Measurements from ENCODE around the gene SLC12A7.

The SLC12A7 gene

DNA sequence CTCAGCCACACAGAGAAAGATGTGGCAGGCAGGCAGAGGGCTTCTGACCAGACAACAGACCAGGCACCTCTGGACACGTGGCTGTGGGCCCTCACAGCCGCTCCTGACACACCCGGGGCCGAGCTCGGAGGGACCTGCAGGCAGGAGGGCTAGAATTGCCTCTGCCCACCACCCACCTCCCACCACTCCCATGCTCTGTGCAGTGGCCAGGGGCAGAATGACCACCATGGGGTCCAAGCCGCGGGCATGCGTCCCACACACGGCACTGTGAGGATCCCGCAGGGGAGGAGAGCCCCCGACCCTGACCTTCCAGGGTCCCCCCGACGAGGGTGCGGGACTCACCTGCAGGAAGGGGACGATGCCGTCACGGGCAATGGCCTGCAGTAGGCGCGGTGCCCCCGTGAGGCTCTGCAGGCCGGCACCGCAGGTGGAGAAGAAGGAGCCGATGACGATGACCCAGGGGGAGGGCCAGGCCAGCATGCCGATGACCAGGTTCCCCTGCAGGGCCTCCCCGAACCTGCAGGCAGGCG lies 34.3 kb downstream of the SLC12A7 start:
- DNase-seq (ENCODE audit: low spot score): no peak

DNA sequence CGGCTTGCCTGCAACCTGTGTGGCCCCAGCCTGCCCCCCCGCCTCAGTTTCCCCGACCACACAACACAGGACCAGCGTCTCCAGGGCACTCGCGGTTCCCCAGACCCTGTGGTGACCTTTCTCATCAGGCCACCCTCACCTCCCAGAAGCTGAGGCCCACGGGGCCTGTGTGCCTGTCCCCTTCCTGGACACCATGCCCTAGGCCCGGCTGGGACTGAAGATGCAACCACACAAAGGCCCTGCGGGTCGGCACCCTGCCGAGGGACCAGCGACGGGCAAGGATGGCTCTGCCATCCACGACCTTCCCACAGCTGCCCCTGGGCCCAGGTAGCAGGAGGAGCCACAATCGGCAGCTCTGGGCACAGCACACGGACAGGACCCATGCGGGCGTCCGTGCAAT lies 34.8 kb downstream of the SLC12A7 start:
- DNase-seq (ENCODE audit: low spot score): no peak

DNA sequence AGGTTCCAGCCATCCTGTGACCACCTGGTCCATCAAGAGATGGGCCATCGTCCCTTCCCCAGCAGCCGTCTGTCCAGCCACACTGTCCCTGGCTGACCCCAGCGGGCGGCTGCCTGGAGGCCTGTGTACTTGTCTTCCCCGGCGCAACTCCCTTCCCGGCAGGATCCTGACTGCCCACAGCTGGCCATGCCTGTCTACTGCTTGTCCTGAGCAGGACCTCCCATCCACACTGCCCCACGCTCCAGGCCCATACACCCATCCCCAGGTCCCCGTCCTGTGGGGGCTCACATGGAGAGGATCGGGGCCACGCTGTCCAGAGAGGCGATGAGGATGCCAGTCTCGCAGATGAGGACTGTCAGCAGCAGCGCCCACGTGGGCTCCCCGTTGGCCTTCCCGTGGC lies 35.5 kb downstream of the SLC12A7 start:
- DNase-seq (ENCODE audit: low spot score): no peak

DNA sequence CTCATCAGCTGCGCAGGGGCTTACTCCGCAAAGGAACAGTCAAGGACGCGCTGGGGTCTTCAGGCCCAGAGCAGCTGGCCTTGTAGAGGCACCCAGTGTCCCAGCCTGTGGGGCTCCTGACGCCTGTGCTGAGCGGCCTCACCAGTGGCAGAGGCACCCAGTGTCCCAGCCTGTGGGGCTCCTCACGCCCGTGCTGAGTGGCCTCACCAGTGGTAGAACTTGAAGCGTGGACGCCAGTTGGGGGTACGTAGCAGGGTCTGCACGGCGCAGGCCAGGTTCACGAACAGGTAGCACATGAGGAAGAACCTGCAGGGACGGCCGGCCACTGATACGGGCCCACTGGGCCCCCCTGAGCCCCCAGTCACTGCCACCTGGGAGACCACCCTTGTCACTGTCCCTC lies 35.9 kb downstream of the SLC12A7 start:
- DNase-seq (ENCODE audit: low spot score): no peak

DNA sequence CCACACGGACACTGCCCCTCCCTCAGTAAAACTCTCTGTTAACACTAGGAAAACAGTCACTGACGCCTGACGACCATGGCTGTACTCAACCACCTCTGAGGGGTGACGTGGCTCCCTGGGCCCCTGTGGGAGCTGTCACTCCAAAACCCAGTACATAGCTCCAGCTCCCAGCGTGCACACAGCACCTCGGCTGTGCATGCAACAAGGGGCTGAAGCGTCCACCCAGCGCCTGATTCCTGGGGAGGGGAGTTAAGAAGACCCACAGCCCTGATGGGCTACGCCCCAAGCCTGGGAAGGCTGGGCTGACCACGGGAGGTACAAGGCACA lies 36.3 kb downstream of the SLC12A7 start:
- no peak for DNase-seq (ENCODE audit: low spot score)

DNA sequence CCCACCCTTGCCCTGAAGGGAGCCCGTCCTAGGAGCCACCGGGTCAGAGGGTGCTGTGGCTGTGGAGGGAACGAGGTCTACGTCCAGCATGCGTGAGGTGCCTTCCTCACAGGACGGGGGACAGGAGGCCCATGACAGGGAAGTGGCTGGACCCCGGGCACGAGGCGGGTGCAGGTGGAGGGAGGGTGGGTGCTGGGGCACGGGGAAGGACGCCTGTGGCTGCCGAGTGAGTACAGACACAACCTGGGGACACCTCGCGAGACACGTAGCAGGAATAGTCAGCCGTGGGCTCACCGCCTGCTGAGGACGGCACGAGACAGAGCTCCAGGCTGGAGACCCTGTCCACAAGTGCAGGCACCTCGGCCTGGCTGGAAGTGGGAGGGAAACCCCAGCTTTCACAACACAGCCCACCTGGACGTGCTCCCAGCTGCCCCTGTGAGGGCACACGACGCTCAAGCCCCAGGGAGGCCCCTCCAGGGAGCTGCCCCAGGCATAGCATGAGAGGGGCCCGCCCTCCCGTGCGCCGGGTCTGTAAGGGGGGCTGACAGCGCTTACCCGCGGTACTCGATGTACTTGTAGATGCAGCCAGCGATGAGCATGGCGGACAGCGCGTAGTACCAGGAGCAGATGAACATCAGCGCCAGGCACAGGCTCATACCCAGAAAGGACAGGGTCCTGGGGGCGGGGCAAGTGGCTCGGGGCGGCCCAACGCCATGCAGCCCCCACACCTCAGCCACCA lies 36.9 kb downstream of the SLC12A7 start:
- DNase-seq (ENCODE audit: low spot score): no peak

DNA sequence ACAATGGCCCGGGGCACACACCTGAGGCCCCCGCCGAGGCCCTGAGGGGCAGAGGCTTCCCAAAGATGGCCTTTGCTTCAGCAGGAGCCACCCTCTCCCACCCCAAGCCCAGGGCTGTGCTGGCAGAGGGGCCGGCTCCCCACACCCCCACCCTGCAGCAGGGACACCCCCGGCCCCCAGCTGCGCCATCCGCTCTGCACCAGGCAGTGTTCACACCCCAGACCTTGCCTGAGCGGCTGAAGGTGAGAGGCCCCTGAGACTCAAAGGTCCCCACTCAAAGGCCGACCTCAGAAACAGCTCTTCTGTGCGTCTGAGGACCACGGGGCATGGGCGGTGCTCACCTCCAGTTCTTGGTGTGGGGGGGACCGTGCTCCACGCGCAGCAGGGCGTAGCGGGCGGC lies 37.6 kb downstream of the SLC12A7 start:
- DNase-seq (ENCODE audit: low spot score): no peak

DNA sequence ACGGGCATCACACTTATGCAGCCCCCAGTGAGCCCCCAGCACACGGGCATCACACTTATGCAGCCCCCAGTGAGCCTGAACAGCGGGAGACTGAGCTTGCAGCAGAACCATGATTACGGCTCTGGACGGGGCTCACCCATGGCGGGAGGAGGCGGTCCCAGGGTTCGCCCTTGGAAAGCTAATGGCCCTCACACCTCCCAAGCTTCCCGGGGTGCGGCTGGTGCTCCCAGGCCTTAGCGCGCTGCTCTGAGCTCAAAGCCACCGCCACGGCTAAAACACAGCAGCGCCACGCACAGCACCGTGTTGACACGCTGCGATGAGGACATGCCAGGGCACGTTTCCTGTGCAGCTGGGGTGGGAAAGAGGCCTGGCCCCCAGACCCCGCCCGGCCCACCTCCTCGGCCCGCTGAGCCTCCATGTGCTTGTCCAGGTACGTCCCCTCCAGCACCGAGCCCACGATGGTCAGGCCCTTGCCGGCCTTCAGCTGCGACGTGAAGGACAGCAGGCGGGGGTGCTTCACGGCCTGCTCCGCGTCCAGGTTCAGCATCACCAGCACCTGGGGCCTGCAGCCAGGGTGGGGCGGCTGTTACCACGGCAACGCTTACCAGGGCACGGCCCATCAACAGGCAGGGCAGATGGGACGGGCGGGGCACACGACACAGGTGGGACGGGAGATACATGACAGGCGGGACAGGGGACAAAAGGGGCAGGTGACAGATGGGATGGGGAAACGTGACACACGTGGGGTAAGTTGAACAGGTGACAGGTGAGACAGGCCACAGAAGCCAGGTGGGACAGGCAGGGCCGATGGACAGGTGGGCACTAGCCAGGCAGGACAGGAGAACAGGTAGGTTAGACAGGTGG lies 38.4 kb downstream of the SLC12A7 start:
- no peak for DNase-seq (ENCODE audit: low spot score)

DNA sequence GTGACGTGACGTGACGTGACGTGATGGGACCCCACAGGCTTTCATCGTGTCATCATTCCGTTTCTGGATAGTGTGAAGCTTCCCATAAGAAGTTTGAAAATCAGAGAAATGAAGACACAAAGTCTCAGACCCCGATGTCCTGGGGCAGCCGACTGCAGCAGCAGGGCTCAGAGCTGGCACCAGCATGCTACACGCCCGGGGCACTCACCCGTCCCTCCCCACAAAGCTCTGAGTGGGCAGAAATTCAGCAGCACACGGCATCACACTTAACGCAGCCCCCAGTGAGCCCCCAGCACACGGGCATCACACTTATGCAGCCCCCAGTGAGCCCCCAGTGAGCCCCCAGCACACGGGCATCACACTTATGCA lies 42.2 kb downstream of the SLC12A7 start:
- no peak for DNase-seq (ENCODE audit: low spot score)

DNA sequence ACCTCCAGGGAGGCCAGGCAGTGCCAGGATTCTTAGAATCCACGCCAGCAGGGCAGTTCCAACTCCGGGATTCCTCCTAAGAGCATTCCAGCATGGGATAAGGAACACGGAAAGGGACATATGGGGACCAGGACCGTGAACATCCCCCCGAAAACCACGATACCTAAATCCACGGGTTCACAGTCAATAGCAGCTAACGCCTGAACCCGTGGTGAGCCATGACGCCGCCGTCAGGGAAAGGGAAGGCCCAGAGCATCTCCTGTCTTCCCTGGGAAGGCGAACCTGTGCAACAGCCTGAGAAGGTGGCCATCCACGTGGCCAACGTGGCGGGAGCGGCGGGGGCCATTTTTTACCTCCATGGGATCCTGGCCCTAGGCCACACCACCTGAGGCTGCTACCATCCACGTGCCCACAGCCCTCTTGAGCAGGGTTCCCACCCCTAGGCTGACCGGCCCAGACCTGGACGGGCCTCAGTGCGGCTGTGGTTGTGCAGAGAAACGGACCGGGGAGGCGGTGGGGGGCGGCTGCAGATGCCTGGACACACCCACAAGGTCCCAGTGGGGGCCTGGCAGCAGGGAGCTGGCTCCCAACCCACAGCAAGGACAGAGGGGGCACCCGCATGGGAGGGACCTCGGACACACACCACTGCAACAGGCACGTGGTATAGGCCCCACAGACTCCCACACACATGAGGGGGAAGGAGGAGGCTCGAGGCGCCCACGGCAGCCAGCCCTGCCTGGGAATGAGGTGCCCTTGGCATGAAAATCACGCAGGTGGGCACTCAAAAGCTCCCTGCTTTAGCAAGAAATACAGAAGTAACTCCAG lies 42.8 kb downstream of the SLC12A7 start:
- no peak for DNase-seq (ENCODE audit: low spot score)

DNA sequence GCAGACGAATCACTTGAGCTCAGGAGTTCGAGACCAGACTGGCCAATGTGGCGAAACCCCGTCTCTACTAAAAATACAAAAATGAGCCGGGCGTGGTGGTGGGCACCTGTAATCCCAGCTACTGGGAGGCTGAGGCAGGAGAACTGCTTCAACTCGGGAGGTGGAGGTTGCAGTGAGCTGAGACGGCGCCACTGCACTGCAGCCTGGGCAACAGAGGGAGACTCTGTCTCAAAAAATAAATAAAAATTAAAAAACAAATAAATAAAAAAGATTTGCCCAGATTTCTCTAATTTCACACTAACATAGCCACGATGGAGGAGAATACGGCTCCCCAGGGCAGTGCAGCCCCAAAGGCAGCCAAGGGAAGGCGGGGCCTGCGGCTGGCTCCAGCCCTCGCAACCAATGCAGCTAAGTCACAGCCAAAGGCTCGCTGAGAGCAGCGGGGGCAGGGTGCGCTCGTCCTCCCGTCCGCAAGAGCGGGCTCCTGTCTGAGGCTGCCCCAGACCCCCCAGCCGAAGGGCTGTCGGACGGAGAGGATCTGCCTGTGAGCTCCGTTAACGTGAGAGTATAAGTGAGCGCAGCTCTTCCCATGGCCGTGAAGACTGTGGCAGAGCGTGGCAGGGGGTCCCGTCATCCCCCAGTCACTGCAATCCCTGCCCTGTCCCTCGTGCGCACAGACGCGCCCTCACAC lies 43.5 kb downstream of the SLC12A7 start:
- no peak for DNase-seq (ENCODE audit: low spot score)

DNA sequence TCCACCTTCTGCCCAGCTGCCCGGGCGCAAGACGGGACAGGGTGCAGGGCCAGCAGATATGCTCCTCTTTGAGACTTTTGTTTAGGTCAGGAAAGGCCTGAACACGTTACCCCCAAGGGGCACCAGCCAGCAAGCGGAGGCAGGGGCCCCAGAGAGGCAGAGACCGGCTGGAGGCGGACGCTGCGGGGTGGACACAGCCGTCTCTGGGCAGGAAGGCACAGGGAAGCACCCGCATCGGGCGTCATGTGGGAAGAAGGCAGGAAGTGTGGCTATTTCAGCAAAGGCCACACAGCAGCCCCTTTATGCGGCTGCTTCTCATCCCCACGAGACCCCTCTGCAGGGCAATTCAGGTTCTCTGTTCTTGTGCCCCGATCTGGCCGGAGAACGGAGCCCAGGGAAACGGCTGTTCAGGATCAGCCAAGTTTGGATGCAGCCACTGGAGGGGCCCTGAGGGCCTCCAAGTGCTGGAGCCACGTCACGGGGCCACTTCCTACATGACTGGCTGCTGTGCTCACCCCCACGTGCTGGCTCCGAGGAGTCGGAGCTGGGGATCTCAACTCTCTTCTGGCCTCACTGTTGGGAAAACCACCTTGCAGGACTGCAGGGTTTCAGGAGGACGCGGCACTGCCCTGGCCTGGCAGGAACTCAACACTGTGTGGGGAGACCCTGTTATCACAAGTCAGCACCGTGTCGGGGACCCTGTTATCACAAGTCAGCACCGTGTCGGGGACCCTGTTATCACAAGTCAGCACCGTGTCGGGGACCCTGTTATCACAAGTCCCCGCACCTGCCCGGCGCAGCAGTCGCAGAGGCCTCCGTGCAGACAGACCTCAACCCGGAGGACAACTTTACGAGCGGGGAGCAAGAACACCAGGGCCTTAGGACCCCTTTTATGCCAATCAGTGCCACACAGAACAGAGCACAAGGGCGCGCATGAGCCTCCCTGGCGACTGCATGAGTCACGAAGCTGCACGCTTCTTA lies 44.4 kb downstream of the SLC12A7 start:
- DNase-seq (ENCODE audit: low spot score): no peak

DNA sequence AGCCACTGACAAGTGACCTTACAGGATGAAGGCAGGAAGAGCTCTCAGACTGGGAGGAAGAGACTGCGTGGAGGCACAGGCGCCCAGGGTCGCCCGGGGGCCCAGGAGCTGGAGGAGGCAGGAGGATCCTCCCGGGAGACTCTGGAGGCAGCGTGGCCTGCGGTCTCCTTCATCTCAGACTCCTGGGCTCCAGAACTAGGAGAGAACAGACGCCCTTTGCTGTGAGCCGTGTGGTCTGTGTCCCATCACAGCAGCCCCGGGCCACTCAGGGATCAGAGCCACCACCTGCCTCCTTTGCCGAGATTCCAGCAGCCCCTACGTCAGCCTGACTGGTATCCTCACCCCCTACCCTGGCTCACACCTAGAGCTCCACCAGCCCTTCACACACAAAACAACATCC lies 45.2 kb downstream of the SLC12A7 start:
- no peak for DNase-seq (ENCODE audit: low spot score)

DNA sequence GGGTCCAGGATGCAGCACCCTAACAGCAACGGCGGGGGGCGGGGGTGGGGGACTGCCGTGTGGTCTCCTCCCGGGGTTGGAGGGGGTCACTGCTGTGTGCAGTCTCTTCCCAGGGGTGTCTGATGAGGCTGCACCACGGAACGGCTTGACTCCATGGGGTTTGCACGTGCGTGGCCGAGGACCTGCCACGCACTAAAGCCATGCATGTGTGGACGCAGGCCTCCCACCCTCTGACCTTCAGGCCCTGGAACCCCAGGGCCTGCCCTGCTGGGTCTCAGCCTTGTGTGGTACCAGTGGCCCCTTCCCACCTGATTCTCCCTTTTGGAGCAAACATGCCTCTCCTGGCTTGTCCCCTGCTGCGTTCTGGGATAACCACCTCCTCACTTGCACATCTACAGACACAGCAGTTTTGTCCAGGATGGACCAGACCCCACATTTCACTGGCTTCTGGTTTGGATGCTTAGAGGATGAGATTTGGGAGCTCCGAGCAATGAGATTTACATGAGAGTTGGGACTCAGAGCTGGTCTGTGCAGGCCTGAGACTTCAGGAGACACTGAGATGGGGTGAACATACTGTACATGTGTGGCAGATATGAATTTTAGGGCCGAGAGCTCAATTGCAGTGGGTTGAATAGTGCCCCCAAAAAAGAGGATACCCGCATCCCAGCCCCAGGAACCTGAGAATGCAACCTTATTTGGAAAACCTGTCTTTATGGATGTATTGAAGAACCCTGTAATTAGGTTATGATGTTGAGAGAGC lies 45.8 kb downstream of the SLC12A7 start:
- DNase-seq (ENCODE audit: low spot score): no peak

DNA sequence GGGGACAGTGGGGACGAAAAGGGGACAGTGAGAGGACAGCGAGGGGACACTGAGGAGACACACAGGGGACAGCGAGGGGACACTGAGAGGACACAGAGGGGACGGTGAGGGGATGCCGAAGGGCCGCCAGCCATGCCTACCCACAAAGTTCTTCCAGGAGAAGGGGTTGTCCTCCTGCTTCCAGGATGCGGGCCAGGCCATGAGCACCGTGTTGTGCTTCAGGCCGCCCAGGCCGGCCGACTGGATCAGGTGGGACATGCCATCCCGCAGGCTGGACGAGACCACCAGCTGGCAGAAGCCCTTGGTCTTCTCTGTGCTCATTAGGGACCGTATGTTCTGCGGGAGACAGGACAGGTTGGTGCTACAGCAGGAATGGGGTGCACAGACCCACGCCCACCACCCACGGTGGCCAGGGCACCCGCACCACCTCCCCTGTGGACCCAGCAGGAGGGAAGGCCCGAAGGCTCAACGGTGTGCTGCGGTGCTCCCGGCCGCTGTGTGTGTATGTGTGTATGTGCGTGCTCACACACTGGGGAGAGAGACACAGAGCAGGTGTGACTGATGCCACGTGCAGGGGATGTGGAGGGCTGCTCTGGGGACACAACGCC lies 46.6 kb downstream of the SLC12A7 start:
- no peak for DNase-seq (ENCODE audit: low spot score)

DNA sequence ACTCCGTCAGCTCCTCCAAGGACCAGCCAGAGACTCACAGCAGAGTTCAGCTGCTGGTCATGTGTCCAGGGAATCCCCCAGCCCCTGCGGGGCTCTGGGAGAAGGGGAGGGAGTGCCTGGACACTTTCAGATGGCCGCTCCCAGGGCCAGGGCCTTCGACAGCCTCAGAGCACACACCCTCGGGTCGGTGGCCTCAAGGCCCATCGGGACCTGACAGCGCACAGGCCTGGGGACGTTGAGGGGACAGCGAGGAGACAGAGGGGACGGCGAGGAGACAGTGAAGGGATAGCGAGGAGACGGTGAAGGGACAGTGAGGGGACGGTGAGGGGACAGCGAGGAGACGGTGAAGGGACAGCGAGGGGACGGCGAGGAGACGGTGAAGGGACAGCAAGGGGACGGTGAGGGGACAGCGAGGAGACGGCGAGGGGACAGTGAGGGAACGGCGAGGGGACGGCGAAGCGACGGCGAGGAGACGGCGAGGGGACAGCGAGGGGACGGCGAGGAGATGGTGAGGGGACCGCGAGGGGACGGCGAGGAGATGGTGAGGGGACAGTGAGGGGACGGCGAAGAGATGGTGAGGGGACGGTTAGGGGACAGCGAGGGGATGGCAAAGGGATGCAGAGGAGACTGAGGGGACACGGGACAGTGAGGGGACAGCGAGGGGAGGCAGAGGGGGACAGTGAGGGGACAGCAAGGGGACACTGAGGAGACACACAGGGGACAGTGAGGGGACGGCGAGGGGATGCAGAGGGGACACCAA lies 47.3 kb downstream of the SLC12A7 start:
- DNase-seq (ENCODE audit: low spot score): no peak

DNA sequence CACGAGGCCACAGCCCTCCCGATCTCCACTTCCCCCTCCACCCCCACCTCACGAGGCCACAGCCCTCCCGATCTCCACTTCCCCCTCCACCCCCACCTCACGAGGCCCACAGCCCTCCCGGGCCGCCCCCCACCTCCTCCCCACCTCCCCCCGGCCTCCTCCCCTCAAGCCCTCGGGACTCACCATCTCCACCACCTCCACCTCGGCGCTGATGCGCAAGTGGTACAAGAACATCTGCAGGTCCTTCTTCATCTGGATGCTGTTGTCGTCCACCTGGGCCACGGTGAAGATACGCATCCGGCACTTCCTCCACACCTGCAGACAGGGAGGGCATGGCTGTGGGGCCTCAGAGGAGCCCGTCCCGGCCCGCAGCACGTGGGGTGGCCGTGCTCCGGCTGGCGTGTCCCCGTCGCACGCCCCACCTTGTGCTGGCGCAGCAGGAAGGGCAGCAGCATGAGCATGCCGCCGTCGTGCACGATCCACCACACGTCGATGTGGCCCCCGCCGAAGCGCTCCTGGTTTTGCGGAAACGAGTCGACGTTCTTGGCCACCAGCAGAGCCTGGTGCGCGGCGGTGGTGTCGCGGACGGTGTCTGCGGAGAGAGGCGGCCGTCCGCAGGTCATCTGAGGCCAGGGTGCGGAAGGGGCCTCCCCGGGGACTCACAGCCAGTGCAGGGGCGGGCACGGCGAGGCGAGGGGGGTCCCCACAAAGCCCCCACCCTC lies 48.0 kb downstream of the SLC12A7 start:
- no peak for DNase-seq (ENCODE audit: low spot score)
